DOHH2 (cell line): ENCODE data around the gene SFI1.

ENCODE experiments used
- H3F3A ChIP-seq: fragments of 200-600 bp; sonication (generic), shearing (Covaris generic); 2 replicates; pipeline ENCODE4 v1.6.0; 2016; ENCODE audit warnings: antibody characterized with exemption, mild to moderate bottlenecking; ENCODE audit not compliant: control insufficient read depth, insufficient read depth
- H3K27ac ChIP-seq: fragments of 200-600 bp; sonication (generic); 2 replicates; pipeline ENCODE4 v1.5.1; 2014; ENCODE audit warnings: low read depth, mild to moderate bottlenecking, low read length, moderate library complexity
- H3K27me3 ChIP-seq: fragments of 200-600 bp; sonication (generic); 2 replicates; pipeline ENCODE4 v1.6.1; 2014; ENCODE audit warnings: mild to moderate bottlenecking, low read length, mixed read lengths; ENCODE audit not compliant: control insufficient read depth
- H3K36me3 ChIP-seq: fragments of 200-600 bp; sonication (generic); 2 replicates; pipeline ENCODE4 v1.6.1; 2014; ENCODE audit warnings: mild to moderate bottlenecking, low read length, moderate library complexity, mixed read lengths; ENCODE audit not compliant: control insufficient read depth
- H3K4me1 ChIP-seq: fragments of 200-600 bp; sonication (generic); 2 replicates; pipeline ENCODE4 v1.6.1; 2014; ENCODE audit warnings: mild to moderate bottlenecking, low read length, mixed read lengths; ENCODE audit not compliant: control insufficient read depth
- H3K4me2 ChIP-seq: fragments of 200-600 bp; sonication (generic); 2 replicates; pipeline ENCODE4 v1.6.0; 2014; ENCODE audit warnings: mild to moderate bottlenecking, low read length, moderate library complexity
- H3K4me3 ChIP-seq: fragments of 200-600 bp; sonication (generic); 2 replicates; pipeline ENCODE4 v1.5.1; 2014; ENCODE audit warnings: mild to moderate bottlenecking, low read length, mixed read lengths
- H3K79me2 ChIP-seq: fragments of 200-600 bp; sonication (generic); 2 replicates; pipeline ENCODE4 v1.6.1; 2014; ENCODE audit warnings: mild to moderate bottlenecking, low read length, mixed read lengths; ENCODE audit not compliant: control insufficient read depth
- H3K9me2 ChIP-seq: fragments of 200-600 bp; sonication (generic); replicated peaks from 2 replicates; pipeline ENCODE4 v1.6.1; 2014; ENCODE audit warnings: mild to moderate bottlenecking, low read length, mixed read lengths; ENCODE audit not compliant: control insufficient read depth
- H3K9me3 ChIP-seq: fragments of 200-600 bp; sonication (generic); 2 replicates; pipeline ENCODE4 v1.6.1; 2014; ENCODE audit warnings: antibody characterized with exemption, low read length, mixed read lengths; ENCODE audit not compliant: control insufficient read depth, insufficient read depth
- H4K20me1 ChIP-seq: fragments of 200-600 bp; sonication (generic); 2 replicates; pipeline ENCODE4 v1.6.0; 2014; ENCODE audit warnings: low read depth, mild to moderate bottlenecking, antibody characterized with exemption, low read length, moderate library complexity; ENCODE audit not compliant: control insufficient read depth, insufficient read depth
- CTCF ChIP-seq: fragments of 200-600 bp; sonication (generic); IDR thresholded peaks from one replicate; pipeline ENCODE4 v1.5.1; 2014; ENCODE audit warnings: antibody characterized with exemption, mild to moderate bottlenecking, low read depth, low read length; ENCODE audit not compliant: poor library complexity, severe bottlenecking
- EZH2phosphoT487 ChIP-seq: fragments of 200-600 bp; sonication (generic); IDR thresholded peaks from 2 replicates; pipeline ENCODE4 v1.6.1; 2017; ENCODE audit warnings: borderline replicate concordance, mild to moderate bottlenecking, antibody characterized with exemption, low read length, moderate library complexity, mixed read lengths

SFI1 gene

DNA sequence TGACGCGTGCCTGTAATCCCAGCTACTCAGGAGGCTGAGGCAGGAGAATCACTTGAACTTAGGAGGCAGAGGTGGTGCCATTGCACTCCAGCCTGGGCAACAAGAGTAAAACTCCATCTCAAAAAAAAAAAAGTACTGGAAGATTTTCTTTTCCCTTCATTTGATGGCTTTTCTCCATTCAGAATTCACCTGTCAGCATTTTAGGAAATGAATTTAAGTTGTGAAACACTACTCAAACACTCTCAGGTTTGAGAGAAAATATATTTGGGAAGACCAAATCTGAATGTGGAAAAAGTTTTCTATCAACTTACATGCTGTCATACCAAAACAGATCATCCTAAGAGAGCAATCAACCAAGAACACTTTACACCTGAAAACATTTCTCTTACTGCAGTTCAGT lies 9.4 kb upstream of the SFI1 start:
- no peaks in the 10 kb centered on the region for H3K9me3 ChIP-seq
- H3K4me2 ChIP-seq, result no peak overlapping the region
- H3K9me2 ChIP-seq, result no peaks in the 10 kb centered on the region
- H3K4me3 ChIP-seq, result no peak overlapping the region
- peaks cover 18% of the 10 kb centered on the region for H3F3A ChIP-seq
- no peaks in the 10 kb centered on the region for H3K27me3 ChIP-seq
- H3K27ac ChIP-seq, result no peak overlapping the region
- H4K20me1 ChIP-seq, result no peaks in the 10 kb centered on the region
- peaks cover 26% of the 10 kb centered on the region for H3K4me1 ChIP-seq
- TF ChIP-seq CTCF (no peak), EZH2phosphoT487 (no peak)
- H3K79me2 ChIP-seq, result peaks cover 84% of the 10 kb centered on the region
- H3K36me3 ChIP-seq, result peaks cover 82% of the 10 kb centered on the region

GRCh38 chr22:31488346-31488883 lies 7.9 kb upstream of the SFI1 start:
- no peaks in the 10 kb centered on the region for H4K20me1 ChIP-seq
- no peaks in the 10 kb centered on the region for H3K9me3 ChIP-seq
- peaks cover 70% of the 10 kb centered on the region for H3K36me3 ChIP-seq
- no peak for TF ChIP-seq CTCF
- no peak for TF ChIP-seq EZH2phosphoT487
- H3K4me1 ChIP-seq, result peaks cover 28% of the 10 kb centered on the region
- H3K9me2 ChIP-seq, result no peaks in the 10 kb centered on the region
- H3F3A ChIP-seq, result peaks cover 23% of the 10 kb centered on the region
- H3K27me3 ChIP-seq, result no peaks in the 10 kb centered on the region
- peak overlapping the region; percentile 99 for H3K4me2 ChIP-seq
- H3K4me3 ChIP-seq, result peak overlapping the region; percentile 95
- H3K27ac ChIP-seq, result peak overlapping the region; percentile 95
- peaks cover 70% of the 10 kb centered on the region for H3K79me2 ChIP-seq

DNA sequence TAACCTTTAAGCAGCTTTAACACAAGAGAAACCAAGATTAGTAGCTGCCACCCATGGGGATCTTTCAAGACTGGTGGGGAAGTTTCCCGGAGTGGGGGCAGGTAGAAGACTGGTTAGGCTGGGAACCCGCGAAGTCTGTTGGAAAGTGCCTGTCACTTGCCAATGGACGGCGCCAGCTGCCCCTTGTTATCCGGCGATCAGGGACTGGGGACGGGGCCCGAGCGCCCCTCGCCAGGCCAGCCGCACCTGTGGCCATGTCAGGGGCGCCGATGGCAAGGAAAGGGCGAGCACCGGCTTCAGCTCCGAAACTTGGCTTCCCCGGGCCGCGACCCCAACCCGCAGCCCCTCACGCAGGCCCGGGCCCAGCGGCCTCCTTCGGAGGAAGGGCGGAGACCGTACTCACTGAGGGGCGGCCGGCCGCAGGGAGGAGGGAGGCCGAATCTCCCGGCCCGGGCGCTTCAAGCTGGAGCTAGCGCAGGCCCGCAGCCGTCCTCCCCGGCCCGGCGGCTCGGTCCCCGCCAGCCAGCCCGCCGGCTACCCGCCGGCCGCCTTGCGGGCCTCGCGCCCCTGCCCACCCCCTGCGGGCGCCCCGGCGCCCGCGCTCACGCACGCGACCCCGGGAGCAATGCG lies 7.2 kb upstream of the SFI1 start:
- Histone ChIP-seq H3K79me2 (peaks cover 63% of the 10 kb centered on the region), H4K20me1 (no peaks in the 10 kb centered on the region), H3K9me2 (no peaks in the 10 kb centered on the region), H3F3A (peaks cover 23% of the 10 kb centered on the region), H3K4me1 (peaks cover 35% of the 10 kb centered on the region), H3K36me3 (peaks cover 63% of the 10 kb centered on the region), H3K27ac (peak overlapping the region; percentile 95), H3K4me2 (peak overlapping the region; percentile 99), H3K4me3 (peak overlapping the region; percentile 95), H3K27me3 (no peaks in the 10 kb centered on the region), H3K9me3 (no peaks in the 10 kb centered on the region)
- TF ChIP-seq EZH2phosphoT487, result no peak
- no peak for TF ChIP-seq CTCF
